IMR-90 (cell line): Measurements from ENCODE around the gene ALOX12B. TPM values are rescaled to one million over a fixed set of nuclear protein-coding genes. Genes with fewer than 3 reads are reported as not detected.

Experiments
- ATAC-seq: fragments of 200-7000 bp; cut with Tn5 transposase; 2 replicates; pipeline ENCODE4 v1.9.1; 2020; ENCODE audit warnings: low read depth, mild to moderate bottlenecking, moderate library complexity
- BruUV-seq: library from RNA; stranded (reverse); fragments of 400-500 nt; replicated peaks from 2 replicates; lab custom pipeline; 2021; lab: Mats Ljungman, UMichigan
- CTCF ChIA-PET: fragments of 300-600 bp; formaldehyde crosslinking; extraction: SDS; loops from one replicate; lab custom pipeline; 2021; ENCODE audit warnings: antibody characterized with exemption; lab: Yijun Ruan, JAX
- POLR2A ChIA-PET: fragments of 300-600 bp; sonication (Branson Sonifier 250); formaldehyde crosslinking; loops from one replicate; lab custom pipeline; 2022; ENCODE audit warnings: antibody characterized with exemption; ENCODE audit not compliant: unreplicated experiment; lab: Charles Lee
- DNase-seq: peaks from one replicate; pipeline ENCODE4 v3.0.0; 2013
- H2AFZ ChIP-seq: replicated peaks from 2 replicates; pipeline ENCODE3; 2013; ENCODE audit warnings: low read length, mild to moderate bottlenecking; ENCODE audit not compliant: poor library complexity
- H2AK5ac ChIP-seq: 2 replicates; pipeline ENCODE4 v1.6.1; 2013; ENCODE audit warnings: low read depth, low read length, inconsistent platforms
- H2AK9ac ChIP-seq: replicated peaks from 2 replicates; pipeline ENCODE3; 2013; ENCODE audit warnings: mild to moderate bottlenecking, low read depth, low read length, moderate library complexity; ENCODE audit not compliant: poor library complexity
- H2BK120ac ChIP-seq: 2 replicates; pipeline ENCODE4 v1.6.1; 2013; ENCODE audit warnings: low read depth, low read length, inconsistent platforms
- H2BK15ac ChIP-seq: 3 replicates; pipeline ENCODE4 v1.6.1; 2013; ENCODE audit warnings: low read depth, low read length, inconsistent platforms
- H2BK20ac ChIP-seq: 2 replicates; pipeline ENCODE4 v1.6.1; 2013; ENCODE audit warnings: low read depth, mild to moderate bottlenecking, inconsistent platforms, low read length, moderate library complexity
- H2BK5ac ChIP-seq: 2 replicates; pipeline ENCODE4 v1.6.1; 2013; ENCODE audit warnings: mild to moderate bottlenecking, low read depth, low read length, inconsistent platforms; ENCODE audit not compliant: poor library complexity, severe bottlenecking
- H3K14ac ChIP-seq: replicated peaks from 2 replicates; pipeline ENCODE4 v1.6.1; 2013; ENCODE audit warnings: low read depth, low read length, inconsistent platforms
- H3K18ac ChIP-seq: 2 replicates; pipeline ENCODE4 v1.6.1; 2013; ENCODE audit warnings: low read depth, low read length, control low read depth
- H3K23ac ChIP-seq: 2 replicates; pipeline ENCODE4 v1.6.1; 2013; ENCODE audit warnings: low read depth, low read length, inconsistent platforms
- H3K27ac ChIP-seq: 2 replicates; pipeline ENCODE4 v1.5.1; 2013; ENCODE audit warnings: mild to moderate bottlenecking, control low read depth, low read length; ENCODE audit not compliant: insufficient read depth
- H3K27me3 ChIP-seq: 2 replicates; pipeline ENCODE4 v1.6.1; 2013; ENCODE audit warnings: low read length; ENCODE audit not compliant: control insufficient read depth, insufficient read depth
- H3K36me3 ChIP-seq: 2 replicates; pipeline ENCODE4 v1.6.1; 2013; ENCODE audit warnings: low read length, mixed read lengths; ENCODE audit not compliant: control insufficient read depth, insufficient read depth
- H3K4ac ChIP-seq: 2 replicates; pipeline ENCODE4 v1.6.1; 2013; ENCODE audit warnings: low read depth, low read length, inconsistent platforms
- H3K4me1 ChIP-seq: 2 replicates; pipeline ENCODE4 v1.6.1; 2013; ENCODE audit warnings: low read length, mixed read lengths; ENCODE audit not compliant: control insufficient read depth, insufficient read depth
- H3K4me2 ChIP-seq: 2 replicates; pipeline ENCODE4 v1.6.1; 2013; ENCODE audit warnings: low read depth, mild to moderate bottlenecking, control low read depth, low read length, moderate library complexity
- H3K4me3 ChIP-seq: 2 replicates; pipeline ENCODE4 v1.5.1; 2013; ENCODE audit warnings: low read depth, mild to moderate bottlenecking, control low read depth, low read length, moderate library complexity; ENCODE audit not compliant: insufficient read depth
- H3K56ac ChIP-seq: 2 replicates; pipeline ENCODE4 v1.6.1; 2013; ENCODE audit warnings: low read length, inconsistent platforms; ENCODE audit not compliant: insufficient read depth; ENCODE audit errors: extremely low read depth
- H3K79me1 ChIP-seq, 2 experiments: 2 replicates each; pipeline ENCODE4 v1.6.1; 2013; ENCODE audit warnings: low read length in 2 of 2, inconsistent platforms in 1 of 2, low read depth in 1 of 2
- H3K9ac ChIP-seq: 2 replicates; pipeline ENCODE4 v1.6.1; 2013; ENCODE audit warnings: low read depth, low read length, control low read depth
- H3K9me1 ChIP-seq: 2 replicates; pipeline ENCODE4 v1.6.1; 2013; ENCODE audit warnings: low read length, inconsistent platforms; ENCODE audit not compliant: insufficient read depth
- H3K9me3 ChIP-seq: 2 replicates; pipeline ENCODE4 v1.6.1; 2013; ENCODE audit warnings: low read length; ENCODE audit not compliant: control insufficient read depth, insufficient read depth
- H4K20me1 ChIP-seq: 2 replicates; pipeline ENCODE4 v1.6.1; 2013; ENCODE audit warnings: low read length, inconsistent platforms; ENCODE audit not compliant: insufficient read depth
- H4K5ac ChIP-seq: 2 replicates; pipeline ENCODE4 v1.6.1; 2013; ENCODE audit warnings: mild to moderate bottlenecking, low read depth, low read length, control low read depth
- H4K8ac ChIP-seq, 2 experiments: 2 replicates each; pipeline ENCODE4 v1.6.1; 2013; ENCODE audit warnings: low read depth in 2 of 2, low read length in 2 of 2, control low read depth in 1 of 2, inconsistent platforms in 1 of 2
- H4K91ac ChIP-seq: 2 replicates; pipeline ENCODE4 v1.6.1; 2013; ENCODE audit warnings: low read depth, low read length, inconsistent platforms; ENCODE audit not compliant: insufficient read depth
- BHLHE40 ChIP-seq: fragments of 150-350 bp; IDR thresholded peaks from 2 replicates; pipeline ENCODE4 v1.6.1; 2016; ENCODE audit warnings: mild to moderate bottlenecking, low read depth, low read length
- CHD1 ChIP-seq: IDR thresholded peaks from 2 replicates; pipeline ENCODE4 v1.6.1; 2012; ENCODE audit warnings: low read depth, low read length, improper control_type of control experiment
- MAFK ChIP-seq: IDR thresholded peaks from 2 replicates; pipeline ENCODE4 v1.6.1; 2012; ENCODE audit warnings: low read depth, low read length, improper control_type of control experiment
- MXI1 ChIP-seq: IDR thresholded peaks from 2 replicates; pipeline ENCODE4 v1.6.1; 2012; ENCODE audit warnings: low read depth, mild to moderate bottlenecking, low read length, moderate library complexity, borderline replicate concordance
- NFE2L2 ChIP-seq: fragments of 150-350 bp; IDR thresholded peaks from 2 replicates; pipeline ENCODE4 v1.6.1; 2016; ENCODE audit warnings: low read depth, mild to moderate bottlenecking, low read length
- POLR2A ChIP-seq: IDR thresholded peaks from 2 replicates; pipeline ENCODE4 v1.6.1; 2012; ENCODE audit warnings: mild to moderate bottlenecking, low read depth, low read length
- RAD21 ChIP-seq: IDR thresholded peaks from 2 replicates; pipeline ENCODE4 v1.6.1; 2012; ENCODE audit warnings: low read length, improper control_type of control experiment
- RCOR1 ChIP-seq: IDR thresholded peaks from 2 replicates; pipeline ENCODE4 v1.6.1; 2012; ENCODE audit warnings: mild to moderate bottlenecking, low read length, improper control_type of control experiment; ENCODE audit not compliant: insufficient replicate concordance
- SMC3 ChIP-seq: fragments of 150-350 bp; IDR thresholded peaks from 2 replicates; pipeline ENCODE4 v1.6.1; 2016; ENCODE audit warnings: low read depth, mild to moderate bottlenecking, antibody characterized with exemption, low read length, moderate library complexity
- WGBS, 2 experiments: methylation state at CpG; one replicate each; pipeline versions ENCODE4 v1.1.5 to v1.1.7; 2013; ENCODE audit warnings: missing lambda C conversion rate in 2 of 2; ENCODE audit not compliant: insufficient read length in 1 of 2; ENCODE audit errors: extremely low coverage in 2 of 2; 5-methylcytosine and 5-hydroxymethylcytosine counted together
- dilution Hi-C: fragments of 300-500 bp; cut with HindIII; formaldehyde crosslinking; loops from one replicate; pipeline ENCODE4 v1.14.3; 2018; ENCODE audit warnings: low sequenced_read_pairs; ENCODE audit not compliant: unreplicated experiment
- in situ Hi-C: fragments of 300-500 bp; cut with MboI; formaldehyde crosslinking; loops from 3 replicates; pipeline ENCODE4 v1.14.3; 2019; ENCODE audit warnings: low sequenced_read_pairs, inconsistent platforms, mixed read lengths
- intact Hi-C: fragments of 100-400 bp; cut with micrococcal nuclease; formaldehyde crosslinking; loops from 2 replicates; pipeline ENCODE4 v1.10.0; 2022
- polyA plus RNA-seq, 3 experiments: library from polyadenylated mRNA; depleted of rRNA; stranded (reverse); fragments of >200 nt; gene quantifications; 2 replicates each; pipeline ENCODE4 v1.2.3, GENCODE V29; 2012; ENCODE audit warnings: low replicate concordance in 1 of 3
- total RNA-seq: library from RNA; depleted of rRNA; stranded (reverse); fragments of >200 nt; gene quantifications from 2 replicates; pipeline ENCODE4 v1.2.3, GENCODE V29; 2012
- TF ChIP-seq, protein P1 (sequence below): fragments of 150-350 bp; IDR thresholded peaks from 2 replicates; pipeline ENCODE4 v1.6.1; 2016; ENCODE audit warnings: low read depth, mild to moderate bottlenecking, low read length, moderate library complexity, borderline replicate concordance
- TF ChIP-seq, protein P2 (sequence below): conservative IDR thresholded peaks from 2 replicates; pipeline ENCODE4 v1.5.1; 2012; ENCODE audit warnings: mild to moderate bottlenecking, low read depth, low read length, improper control_type of control experiment

Gene ALOX12B
- total and polyA plus RNA-seq, 2 of the 4 experiments (the other 2 are of a cell fraction): not detected

- Histone ChIP-seq H3K27me3 (no peaks in the 10 kb centered on the region), H3K4me2 (peak within 1 kb of the TSS; percentile 86), H3K79me1 (no peaks in the 10 kb centered on the region; a peak in 1 of 4 replicates), H4K20me1 (peaks cover 23% of the 10 kb centered on the region), H3K4me1 (peaks cover 8% of the 10 kb centered on the region), H3K36me3 (no peaks in the 10 kb centered on the region), H2AFZ (peak within 1 kb of the TSS; percentile 88), H3K4ac (no peak within 1 kb of the TSS), H2BK20ac (no peak within 1 kb of the TSS), H3K23ac (peak within 1 kb of the TSS; percentile 70), H2BK15ac (0 out of 3 replicates have a peak within 1 kb of the TSS, but pooled peaks have one; percentile 7), H3K4me3 (peak within 1 kb of the TSS; percentile 73), H2AK9ac (peak within 1 kb of the TSS; percentile 68), H2AK5ac (peak within 1 kb of the TSS; percentile 30; the same call in 1 of the 2 replicates), H2BK120ac (no peak within 1 kb of the TSS), H3K27ac (no peak within 1 kb of the TSS; the same call in 1 of the 2 replicates), H3K9ac (peak within 1 kb of the TSS; percentile 37; the same call in 1 of the 2 replicates), H4K91ac (no peak within 1 kb of the TSS; the same call in 1 of the 2 replicates), H3K14ac (peak within 1 kb of the TSS; percentile 51), H3K18ac (no peak within 1 kb of the TSS), H3K9me1 (peaks cover 7% of the 10 kb centered on the region; the same call in 1 of the 2 replicates), H3K56ac (no peak within 1 kb of the TSS), H4K8ac (no peak within 1 kb of the TSS; a peak in 2 of 4 replicates), H3K9me3 (no peaks in the 10 kb centered on the region), H2BK5ac (no peak within 1 kb of the TSS), H4K5ac (no peak within 1 kb of the TSS)
- POLR2A ChIA-PET: no interaction called here
- dilution Hi-C loops: loop anchor here (25.0 kb wide), 1 partner anchor 113 kb away; the partner anchor contains the start of genes CTC1 and PFAS
- peak; percentile 0; the same call in 1 of the 2 replicates for ATAC-seq
- peak; percentile 50 for DNase-seq
- in situ Hi-C loops: loop anchor here (5.0 kb wide), 1 partner anchor 98 kb away; no protein-coding TSS in a partner anchor
- 3% methylated on average over 6 of the region's 29 CpGs; no CpG with 5 or more reads in 1 of the 2 experiments for WGBS, 2 experiments
- no TSS peak for BruUV-seq
- CTCF ChIA-PET: interaction anchor here (0.6 to 1.2 kb wide), 2 partner anchors 16 to 98 kb away, joined by 3 read pairs; no protein-coding TSS in a partner anchor
- intact Hi-C loops: loop anchor here (2.0 kb wide), 1 partner anchor 63 kb away; no protein-coding TSS in a partner anchor
- no peak for TF ChIP-seq POLR2A
- TF ChIP-seq RAD21: no peak
- TF ChIP-seq RCOR1: no peak
- TF ChIP-seq CHD1: no peak
- TF ChIP-seq, protein P1, sequence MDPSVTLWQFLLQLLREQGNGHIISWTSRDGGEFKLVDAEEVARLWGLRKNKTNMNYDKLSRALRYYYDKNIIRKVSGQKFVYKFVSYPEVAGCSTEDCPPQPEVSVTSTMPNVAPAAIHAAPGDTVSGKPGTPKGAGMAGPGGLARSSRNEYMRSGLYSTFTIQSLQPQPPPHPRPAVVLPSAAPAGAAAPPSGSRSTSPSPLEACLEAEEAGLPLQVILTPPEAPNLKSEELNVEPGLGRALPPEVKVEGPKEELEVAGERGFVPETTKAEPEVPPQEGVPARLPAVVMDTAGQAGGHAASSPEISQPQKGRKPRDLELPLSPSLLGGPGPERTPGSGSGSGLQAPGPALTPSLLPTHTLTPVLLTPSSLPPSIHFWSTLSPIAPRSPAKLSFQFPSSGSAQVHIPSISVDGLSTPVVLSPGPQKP: no peak
- TF ChIP-seq MAFK: no peak
- TF ChIP-seq NFE2L2: no peak
- no peak for TF ChIP-seq BHLHE40
- TF ChIP-seq, protein P2, sequence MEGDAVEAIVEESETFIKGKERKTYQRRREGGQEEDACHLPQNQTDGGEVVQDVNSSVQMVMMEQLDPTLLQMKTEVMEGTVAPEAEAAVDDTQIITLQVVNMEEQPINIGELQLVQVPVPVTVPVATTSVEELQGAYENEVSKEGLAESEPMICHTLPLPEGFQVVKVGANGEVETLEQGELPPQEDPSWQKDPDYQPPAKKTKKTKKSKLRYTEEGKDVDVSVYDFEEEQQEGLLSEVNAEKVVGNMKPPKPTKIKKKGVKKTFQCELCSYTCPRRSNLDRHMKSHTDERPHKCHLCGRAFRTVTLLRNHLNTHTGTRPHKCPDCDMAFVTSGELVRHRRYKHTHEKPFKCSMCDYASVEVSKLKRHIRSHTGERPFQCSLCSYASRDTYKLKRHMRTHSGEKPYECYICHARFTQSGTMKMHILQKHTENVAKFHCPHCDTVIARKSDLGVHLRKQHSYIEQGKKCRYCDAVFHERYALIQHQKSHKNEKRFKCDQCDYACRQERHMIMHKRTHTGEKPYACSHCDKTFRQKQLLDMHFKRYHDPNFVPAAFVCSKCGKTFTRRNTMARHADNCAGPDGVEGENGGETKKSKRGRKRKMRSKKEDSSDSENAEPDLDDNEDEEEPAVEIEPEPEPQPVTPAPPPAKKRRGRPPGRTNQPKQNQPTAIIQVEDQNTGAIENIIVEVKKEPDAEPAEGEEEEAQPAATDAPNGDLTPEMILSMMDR: no peak
- no peak for TF ChIP-seq MXI1
- TF ChIP-seq SMC3: no peak
Measured at GRCh38 chr17:8123695-8124349, 36.3 kb upstream of the ALOX12B start, which contains the start of gene HES7. Gene HES7 (minus strand): TSS chr17:8124106. CDS start chr17:8124084, 22 bp downstream.
